Measurements from ENCODE around the gene FYB1. TPM values are rescaled to one million over a fixed set of nuclear protein-coding genes. Genes with fewer than 3 reads are reported as not detected.

The FYB1 gene
- total RNA-seq, 1 experiment from 2014 or later = 0.42 TPM

DNA sequence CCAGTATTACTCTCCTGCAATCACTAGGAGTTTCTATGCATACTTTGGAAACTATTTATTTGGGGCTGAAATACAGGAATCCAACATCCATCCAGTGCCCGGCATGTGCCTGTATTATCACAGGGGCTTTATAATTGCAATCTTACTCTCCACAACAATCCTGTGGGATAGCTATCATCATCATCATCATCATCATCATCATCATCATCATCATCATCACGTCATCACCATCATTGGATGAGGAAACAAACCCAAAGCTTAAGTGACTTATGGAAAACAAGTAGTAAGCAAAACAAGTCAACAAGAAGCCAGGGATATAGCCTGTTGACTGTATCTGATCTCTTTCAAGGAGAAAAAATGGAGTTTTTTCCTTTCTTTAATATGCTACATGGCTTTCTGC, 47.8 kb upstream of the FYB1 start (continued):
- TF ChIP-seq, protein P1, sequence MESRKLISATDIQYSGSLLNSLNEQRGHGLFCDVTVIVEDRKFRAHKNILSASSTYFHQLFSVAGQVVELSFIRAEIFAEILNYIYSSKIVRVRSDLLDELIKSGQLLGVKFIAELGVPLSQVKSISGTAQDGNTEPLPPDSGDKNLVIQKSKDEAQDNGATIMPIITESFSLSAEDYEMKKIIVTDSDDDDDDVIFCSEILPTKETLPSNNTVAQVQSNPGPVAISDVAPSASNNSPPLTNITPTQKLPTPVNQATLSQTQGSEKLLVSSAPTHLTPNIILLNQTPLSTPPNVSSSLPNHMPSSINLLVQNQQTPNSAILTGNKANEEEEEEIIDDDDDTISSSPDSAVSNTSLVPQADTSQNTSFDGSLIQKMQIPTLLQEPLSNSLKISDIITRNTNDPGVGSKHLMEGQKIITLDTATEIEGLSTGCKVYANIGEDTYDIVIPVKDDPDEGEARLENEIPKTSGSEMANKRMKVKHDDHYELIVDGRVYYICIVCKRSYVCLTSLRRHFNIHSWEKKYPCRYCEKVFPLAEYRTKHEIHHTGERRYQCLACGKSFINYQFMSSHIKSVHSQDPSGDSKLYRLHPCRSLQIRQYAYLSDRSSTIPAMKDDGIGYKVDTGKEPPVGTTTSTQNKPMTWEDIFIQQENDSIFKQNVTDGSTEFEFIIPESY (IDR thresholded peaks at IDR 0.05; ENCODE audit: extremely low read depth, insufficient replicate concordance, low read length) = no peak
- no peak for TF ChIP-seq CTCF (IDR thresholded peaks at IDR 0.05 in 2 of 3, conservative IDR thresholded peaks at IDR 0.05 in 1 of 3; ENCODE audit: borderline replicate concordance in 1 of 3, insufficient read depth in 1 of 3, low read depth in 2 of 3, low read length in 2 of 3)
- no peak for TF ChIP-seq TCF7L2 (IDR thresholded peaks at IDR 0.05; ENCODE audit: borderline replicate concordance, extremely low read depth, insufficient read depth, insufficient read length)
- no peak for TF ChIP-seq SIN3A (IDR thresholded peaks at IDR 0.05; ENCODE audit: low read depth)

DNA sequence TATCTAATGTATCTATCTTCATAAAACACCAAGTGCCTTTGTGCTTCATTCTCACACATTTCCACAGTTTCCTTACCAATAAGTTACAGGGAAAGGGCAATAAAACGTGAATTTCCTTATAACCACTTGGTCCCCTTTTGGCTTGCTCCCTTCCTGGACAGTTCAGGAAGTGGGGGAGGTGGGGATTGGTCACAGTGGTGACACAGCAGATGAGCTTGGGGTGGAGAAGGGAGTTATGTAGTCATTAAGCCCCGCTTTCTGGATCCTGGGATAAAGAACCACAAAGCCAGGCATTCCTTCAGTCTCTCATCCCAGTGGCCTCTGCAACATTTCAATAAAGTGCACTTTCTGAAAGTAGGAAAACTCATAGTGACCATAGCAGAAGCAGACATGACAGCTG, 47.1 kb upstream of the FYB1 start:
- intact Hi-C loops (cut with micrococcal nuclease) = no loop called here
- ChIA-PET CTCF (no interaction called here), POLR2A (no interaction called here), RAD21 (ENCODE audit: low non-redundant PET in 1 of 2, low total read pairs in 2 of 2, uncharacterized antibody in 2 of 2, unreplicated experiment in 2 of 2) (no interaction called here)
- Histone ChIP-seq H3K9ac (ENCODE audit: low read length) (no peak overlapping the region), H3K36me3 (ENCODE audit: control insufficient read depth in 1 of 2, insufficient read depth in 2 of 2, low read length in 2 of 2) (no peaks in the 10 kb centered on the region), H3K9me3 (ENCODE audit: control insufficient read depth in 1 of 2, insufficient read depth in 1 of 2, low read depth in 1 of 2, low read length in 2 of 2) (no peaks in the 10 kb centered on the region), H3K4me1 (ENCODE audit: control insufficient read depth in 1 of 2, insufficient read depth in 2 of 2, low read length in 2 of 2) (no peaks in the 10 kb centered on the region), H4K20me1 (ENCODE audit: insufficient read depth) (no peaks in the 10 kb centered on the region), H2AFZ (ENCODE audit: low read depth, low read length, poor library complexity, severe bottlenecking) (no peak overlapping the region), H3K27me3 (ENCODE audit: insufficient read depth, low read length) (no peaks in the 10 kb centered on the region), H3K79me2 (ENCODE audit: insufficient read depth, low read length) (no peaks in the 10 kb centered on the region), H3K9me2 (ENCODE audit: insufficient read depth) (no peaks in the 10 kb centered on the region), H3K4me3 (replicated peaks in 1 of 2; ENCODE audit: low read depth in 1 of 2, low read length in 2 of 2) (no peak overlapping the region), H3K4me2 (ENCODE audit: low read length) (no peak overlapping the region), H3K27ac (ENCODE audit: low read depth, low read length) (no peak overlapping the region)
- DNase-seq (ENCODE audit: low read depth, low spot score) (no peak), ATAC-seq (no peak)
- BruUV-seq (replicated peaks) = no TSS peak
- TF ChIP-seq, protein P2, sequence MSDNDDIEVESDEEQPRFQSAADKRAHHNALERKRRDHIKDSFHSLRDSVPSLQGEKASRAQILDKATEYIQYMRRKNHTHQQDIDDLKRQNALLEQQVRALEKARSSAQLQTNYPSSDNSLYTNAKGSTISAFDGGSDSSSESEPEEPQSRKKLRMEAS (IDR thresholded peaks at IDR 0.05) = no peak
- no peak for TF ChIP-seq EZH2phosphoT487 (IDR thresholded peaks at IDR 0.05; ENCODE audit: borderline replicate concordance)
- no peak for TF ChIP-seq CTCF (IDR thresholded peaks at IDR 0.05 in 2 of 3, conservative IDR thresholded peaks at IDR 0.05 in 1 of 3; ENCODE audit: borderline replicate concordance in 1 of 3, insufficient read depth in 1 of 3, low read depth in 2 of 3, low read length in 2 of 3)
- no peak for TF ChIP-seq REST (IDR thresholded peaks at IDR 0.05; ENCODE audit: low read depth)
- no peak for TF ChIP-seq SIN3A (IDR thresholded peaks at IDR 0.05; ENCODE audit: low read depth)
- TF ChIP-seq CBX3 (IDR thresholded peaks at IDR 0.05; ENCODE audit: low read depth) = no peak
- no peak for TF ChIP-seq FOSL1 (IDR thresholded peaks at IDR 0.05; ENCODE audit: low read depth)
- no peak for TF ChIP-seq ELF1 (IDR thresholded peaks at IDR 0.05; ENCODE audit: borderline replicate concordance, low read depth)
- TF ChIP-seq TCF7L2 (IDR thresholded peaks at IDR 0.05; ENCODE audit: borderline replicate concordance, extremely low read depth, insufficient read depth, insufficient read length) = no peak
- TF ChIP-seq JUND (IDR thresholded peaks at IDR 0.05) = no peak
- no peak for TF ChIP-seq SP1 (IDR thresholded peaks at IDR 0.05; ENCODE audit: low read depth)
- no peak for TF ChIP-seq POLR2A (IDR thresholded peaks at IDR 0.05; ENCODE audit: borderline replicate concordance, extremely low read depth, insufficient read depth, insufficient read length)
- TF ChIP-seq YY1 (IDR thresholded peaks at IDR 0.05; ENCODE audit: extremely low read depth, insufficient replicate concordance, low read depth, low read length) = no peak
- no peak for TF ChIP-seq CEBPB (IDR thresholded peaks at IDR 0.05; ENCODE audit: low read depth)

All from HCT116 (cell line).